ENCODE results near the gene HCN3.

- TF ChIP-seq POLR2AphosphoS5 (IDR thresholded peaks at IDR 0.05) (no peak), TAF1 (IDR thresholded peaks at IDR 0.05; ENCODE audit: low read depth) (no peak), EZH2 (IDR thresholded peaks at IDR 0.05; ENCODE audit: borderline replicate concordance, insufficient read depth, low read length, poor library complexity, severe bottlenecking) (no peak)
- TF ChIP-seq, protein P1, sequence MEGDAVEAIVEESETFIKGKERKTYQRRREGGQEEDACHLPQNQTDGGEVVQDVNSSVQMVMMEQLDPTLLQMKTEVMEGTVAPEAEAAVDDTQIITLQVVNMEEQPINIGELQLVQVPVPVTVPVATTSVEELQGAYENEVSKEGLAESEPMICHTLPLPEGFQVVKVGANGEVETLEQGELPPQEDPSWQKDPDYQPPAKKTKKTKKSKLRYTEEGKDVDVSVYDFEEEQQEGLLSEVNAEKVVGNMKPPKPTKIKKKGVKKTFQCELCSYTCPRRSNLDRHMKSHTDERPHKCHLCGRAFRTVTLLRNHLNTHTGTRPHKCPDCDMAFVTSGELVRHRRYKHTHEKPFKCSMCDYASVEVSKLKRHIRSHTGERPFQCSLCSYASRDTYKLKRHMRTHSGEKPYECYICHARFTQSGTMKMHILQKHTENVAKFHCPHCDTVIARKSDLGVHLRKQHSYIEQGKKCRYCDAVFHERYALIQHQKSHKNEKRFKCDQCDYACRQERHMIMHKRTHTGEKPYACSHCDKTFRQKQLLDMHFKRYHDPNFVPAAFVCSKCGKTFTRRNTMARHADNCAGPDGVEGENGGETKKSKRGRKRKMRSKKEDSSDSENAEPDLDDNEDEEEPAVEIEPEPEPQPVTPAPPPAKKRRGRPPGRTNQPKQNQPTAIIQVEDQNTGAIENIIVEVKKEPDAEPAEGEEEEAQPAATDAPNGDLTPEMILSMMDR (IDR thresholded peaks at IDR 0.05; ENCODE audit: poor library complexity, severe bottlenecking), result no peak
These were observed 23.0 kb upstream of the HCN3 start for GRCh38 chr1:155254228-155254713.
